GM12865 (cell line): ENCODE measurements around the gene CDIPT.
A peak's percentile ranks its signal among the peaks of the same experiment; 100 is the strongest.

Experiments used
- DNase-seq: peaks from one replicate; pipeline ENCODE4 v3.0.0; 2010; ENCODE audit warnings: low read depth
- H3K4me3 ChIP-seq: 2 replicates; pipeline ENCODE4 v1.5.1; 2011; ENCODE audit warnings: mild to moderate bottlenecking, low read depth, low read length, control low read depth
- TF ChIP-seq, protein P1 (sequence below): IDR thresholded peaks from 2 replicates; pipeline ENCODE4 v1.5.1; 2011; ENCODE audit warnings: low read length, control low read depth, low read depth, inconsistent platforms; ENCODE audit not compliant: insufficient read depth; ENCODE audit errors: missing control alignments

CDIPT gene

GRCh38 chr16:29850998-29851397 is 12.0 kb downstream of the CDIPT start:
- DNase-seq = no peak
- no peak overlapping the region for H3K4me3 ChIP-seq
- TF ChIP-seq, protein P1, sequence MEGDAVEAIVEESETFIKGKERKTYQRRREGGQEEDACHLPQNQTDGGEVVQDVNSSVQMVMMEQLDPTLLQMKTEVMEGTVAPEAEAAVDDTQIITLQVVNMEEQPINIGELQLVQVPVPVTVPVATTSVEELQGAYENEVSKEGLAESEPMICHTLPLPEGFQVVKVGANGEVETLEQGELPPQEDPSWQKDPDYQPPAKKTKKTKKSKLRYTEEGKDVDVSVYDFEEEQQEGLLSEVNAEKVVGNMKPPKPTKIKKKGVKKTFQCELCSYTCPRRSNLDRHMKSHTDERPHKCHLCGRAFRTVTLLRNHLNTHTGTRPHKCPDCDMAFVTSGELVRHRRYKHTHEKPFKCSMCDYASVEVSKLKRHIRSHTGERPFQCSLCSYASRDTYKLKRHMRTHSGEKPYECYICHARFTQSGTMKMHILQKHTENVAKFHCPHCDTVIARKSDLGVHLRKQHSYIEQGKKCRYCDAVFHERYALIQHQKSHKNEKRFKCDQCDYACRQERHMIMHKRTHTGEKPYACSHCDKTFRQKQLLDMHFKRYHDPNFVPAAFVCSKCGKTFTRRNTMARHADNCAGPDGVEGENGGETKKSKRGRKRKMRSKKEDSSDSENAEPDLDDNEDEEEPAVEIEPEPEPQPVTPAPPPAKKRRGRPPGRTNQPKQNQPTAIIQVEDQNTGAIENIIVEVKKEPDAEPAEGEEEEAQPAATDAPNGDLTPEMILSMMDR = no peak

- no peak overlapping the region for H3K4me3 ChIP-seq
- TF ChIP-seq, protein P1 = no peak
- no peak for DNase-seq
These were observed 13.5 kb downstream of the CDIPT start for GRCh38 chr16:29849505-29849904.

DNA sequence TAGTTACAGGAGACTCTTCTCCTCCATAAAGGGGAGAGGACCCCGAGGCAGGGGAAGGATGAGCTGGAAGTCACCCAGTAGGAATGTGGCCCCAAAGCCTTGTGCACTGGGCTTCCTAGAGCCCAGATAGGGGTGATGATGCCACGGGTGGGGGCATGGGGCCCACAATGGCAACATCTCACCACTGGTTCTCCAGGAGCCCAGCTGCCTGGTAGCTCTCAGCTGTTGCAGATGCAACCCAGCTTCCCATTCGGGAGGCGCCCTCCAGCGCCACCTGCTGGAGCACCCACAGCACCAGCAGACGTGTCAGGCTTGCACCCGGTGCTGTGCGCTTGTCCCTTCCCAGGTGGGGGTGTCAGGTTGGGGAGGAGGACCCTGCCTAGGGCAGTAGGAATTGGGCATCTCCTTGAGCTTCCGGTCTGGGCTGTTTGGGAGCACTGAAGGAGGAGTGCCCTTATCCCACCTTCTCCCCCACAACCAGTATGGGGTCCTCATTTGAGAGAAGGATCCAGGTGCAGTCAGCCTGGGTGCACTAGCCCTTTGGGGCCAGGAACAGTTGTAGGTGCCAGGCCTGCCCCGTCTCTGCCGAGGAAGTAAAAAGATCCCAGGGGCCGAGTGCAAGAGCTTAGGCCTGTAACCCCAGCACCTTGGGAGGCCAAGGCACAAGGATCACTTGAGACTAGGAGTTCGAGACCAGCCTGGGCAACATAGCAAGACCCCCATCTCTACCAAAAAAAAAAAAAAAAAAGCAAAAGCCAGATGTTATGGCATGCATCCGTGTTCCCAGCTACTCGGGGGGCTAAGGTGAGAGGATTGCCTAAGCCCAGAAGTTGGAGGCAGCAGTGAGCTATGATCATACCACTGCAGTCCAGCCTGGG is 14.4 kb downstream of the CDIPT start:
- TF ChIP-seq, protein P1 = peak; percentile 94
- DNase-seq = peak; percentile 80
- no peak overlapping the region for H3K4me3 ChIP-seq

GRCh38 chr16:29845656-29846055 is 17.4 kb downstream of the CDIPT start:
- H3K4me3 ChIP-seq = no peak overlapping the region
- no peak for DNase-seq
- TF ChIP-seq, protein P1 = no peak

- no peak overlapping the region for H3K4me3 ChIP-seq
- TF ChIP-seq, protein P1 = no peak
- DNase-seq = no peak
These were observed 18.3 kb downstream of the CDIPT start for GRCh38 chr16:29844575-29845331.

DNA sequence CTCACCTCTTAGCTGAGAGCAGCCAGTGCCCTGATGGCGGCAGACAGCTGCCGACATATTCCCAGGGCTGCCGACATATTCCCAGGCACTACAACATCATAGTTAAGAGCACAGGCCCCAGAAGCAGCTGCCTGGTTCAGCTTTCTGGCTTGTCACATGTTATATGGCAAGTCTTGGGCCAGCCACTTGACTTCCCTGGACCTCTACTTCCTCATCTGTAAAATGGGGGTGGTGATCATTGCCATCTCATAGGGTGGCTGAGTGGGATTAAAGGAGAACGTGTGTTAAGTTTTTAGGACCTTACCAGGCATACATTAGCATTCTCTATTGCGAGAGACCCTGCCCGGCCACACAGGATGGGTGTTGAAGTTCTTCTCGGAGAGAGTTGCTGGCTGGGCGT is 19.1 kb downstream of the CDIPT start:
- TF ChIP-seq, protein P1 = no peak
- no peak overlapping the region for H3K4me3 ChIP-seq
- no peak for DNase-seq
